PC-3 (cell line): ENCODE data around the gene CHST8. TPM values are rescaled to one million over a fixed set of nuclear protein-coding genes. Genes with fewer than 3 reads are reported as not detected.

ENCODE experiments used
- ATAC-seq: fragments of 200-7000 bp; cut with Tn5 transposase; 2 replicates; pipeline ENCODE4 v1.9.1; 2020; ENCODE audit warnings: mild to moderate bottlenecking, moderate library complexity
- BruUV-seq: library from RNA; stranded (reverse); fragments of 400-500 nt; replicated peaks from 2 replicates; lab custom pipeline; 2021; lab: Mats Ljungman, UMichigan
- CTCF ChIA-PET: fragments of 300-600 bp; sonication (Branson Sonifier 250); formaldehyde crosslinking; loops from one replicate; lab custom pipeline; 2022; ENCODE audit warnings: antibody characterized with exemption; lab: Charles Lee
- POLR2A ChIA-PET: fragments of 300-600 bp; sonication (Branson Sonifier 250); formaldehyde crosslinking; loops from one replicate; lab custom pipeline; 2022; ENCODE audit warnings: antibody characterized with exemption; ENCODE audit not compliant: unreplicated experiment; lab: Charles Lee
- DNase-seq: peaks from one replicate; pipeline ENCODE4 v3.0.0-alpha.2; 2015
- H2AFZ ChIP-seq: fragments of 300-600 bp; sonication (generic); 2 replicates; pipeline ENCODE4 v1.6.0; 2016; ENCODE audit warnings: antibody characterized with exemption, low read length
- H3F3A ChIP-seq: fragments of 300-600 bp; sonication (generic); one replicate; pipeline ENCODE4 v1.6.0; 2017; ENCODE audit warnings: antibody characterized with exemption, low read length, control low read depth, mild to moderate bottlenecking; ENCODE audit not compliant: unreplicated experiment
- H3K27ac ChIP-seq: fragments of 300-600 bp; sonication (generic); 2 replicates; pipeline ENCODE4 v1.5.1; 2016; ENCODE audit warnings: mild to moderate bottlenecking, low read length
- H3K27me3 ChIP-seq: fragments of 300-600 bp; sonication (generic); 2 replicates; pipeline ENCODE4 v1.6.1; 2016; ENCODE audit warnings: low read length, mixed read lengths
- H3K36me3 ChIP-seq: fragments of 300-600 bp; sonication (generic); 2 replicates; pipeline ENCODE4 v1.6.1; 2016; ENCODE audit warnings: low read depth, mixed run types, low read length, mixed read lengths
- H3K4me1 ChIP-seq: fragments of 300-600 bp; sonication (generic); 2 replicates; pipeline ENCODE4 v1.5.1; 2016; ENCODE audit warnings: low read length; ENCODE audit not compliant: insufficient read depth
- H3K4me2 ChIP-seq: fragments of 300-600 bp; sonication (generic); 2 replicates; pipeline ENCODE4 v1.6.0; 2016; ENCODE audit warnings: low read length
- H3K4me3 ChIP-seq: fragments of 300-600 bp; sonication (generic); 2 replicates; pipeline ENCODE4 v1.5.1; 2016; ENCODE audit warnings: mild to moderate bottlenecking, low read length, mixed read lengths
- H3K79me2 ChIP-seq: fragments of 300-600 bp; sonication (generic); 2 replicates; pipeline ENCODE4 v1.6.1; 2017; ENCODE audit warnings: low read length, mixed read lengths
- H3K9ac ChIP-seq: fragments of 300-600 bp; sonication (generic); 2 replicates; pipeline ENCODE4 v1.6.0; 2016; ENCODE audit warnings: mild to moderate bottlenecking, low read length
- H3K9me2 ChIP-seq: fragments of 300-600 bp; sonication (generic); replicated peaks from 2 replicates; pipeline ENCODE4 v1.6.1; 2016; ENCODE audit warnings: mixed run types, low read length, mixed read lengths
- H3K9me3 ChIP-seq: fragments of 300-600 bp; sonication (generic); 2 replicates; pipeline ENCODE4 v1.6.1; 2016; ENCODE audit warnings: low read length, mixed read lengths
- H4K20me1 ChIP-seq: fragments of 300-600 bp; sonication (generic); 2 replicates; pipeline ENCODE4 v1.6.1; 2016; ENCODE audit warnings: low read length, mixed read lengths
- EZH2 ChIP-seq: fragments of 300-600 bp; sonication (generic); IDR thresholded peaks from one replicate; pipeline ENCODE4 v1.6.1; 2017; ENCODE audit warnings: antibody characterized with exemption, mild to moderate bottlenecking, low read length; ENCODE audit not compliant: unreplicated experiment
- EZH2phosphoT487 ChIP-seq: fragments of 300-600 bp; sonication (generic); IDR thresholded peaks from 2 replicates; pipeline ENCODE4 v1.6.1; 2018; ENCODE audit warnings: mild to moderate bottlenecking, antibody characterized with exemption, low read length, borderline replicate concordance
- intact Hi-C: fragments of 100-400 bp; cut with micrococcal nuclease; formaldehyde crosslinking; loops from 2 replicates; pipeline ENCODE4 v1.9.0; 2023
- total RNA-seq: library from RNA; depleted of rRNA; stranded (reverse); fragments of >200 nt; gene quantifications from 2 replicates; pipeline ENCODE4 v1.2.3, GENCODE V29; 2014
- TF ChIP-seq, protein P1 (sequence below): fragments of 300-600 bp; sonication (generic); conservative IDR thresholded peaks from 2 replicates; pipeline ENCODE4 v1.5.1; 2017; ENCODE audit warnings: antibody characterized with exemption, low read depth, mild to moderate bottlenecking, low read length

Gene CHST8
- total RNA-seq, 1 experiment from 2014 or later: 0.36 TPM

DNA sequence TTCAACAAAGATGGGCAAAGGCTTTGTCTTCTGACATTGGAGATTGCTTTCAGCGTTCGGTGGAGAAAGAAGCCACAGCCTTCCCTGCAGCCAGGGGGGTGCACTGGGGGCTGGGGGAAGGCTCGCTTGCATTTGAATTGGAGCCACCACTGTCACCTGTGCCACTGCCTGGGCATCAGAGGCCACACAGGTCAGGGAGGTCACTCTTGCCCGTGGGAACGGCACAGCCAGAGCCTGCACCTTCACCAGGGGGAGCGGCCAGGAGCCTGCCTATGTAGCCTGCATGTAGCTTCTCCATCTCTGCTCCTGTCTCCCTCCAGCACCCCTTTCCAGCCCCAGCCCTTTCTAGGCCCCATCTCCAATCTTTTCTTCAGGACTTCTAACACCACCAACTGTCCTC, 131.2 kb downstream of the CHST8 start:
- intact Hi-C loops: no loop called here
- Histone ChIP-seq H3K27me3 (peaks cover 14% of the 10 kb centered on the region), H3K36me3 (no peaks in the 10 kb centered on the region), H4K20me1 (no peaks in the 10 kb centered on the region), H3K27ac (no peak overlapping the region), H3K79me2 (no peaks in the 10 kb centered on the region), H3F3A (no peaks in the 10 kb centered on the region), H3K4me2 (no peak overlapping the region), H3K9me3 (no peaks in the 10 kb centered on the region), H3K4me1 (no peaks in the 10 kb centered on the region), H3K9ac (no peak overlapping the region), H3K9me2 (no peaks in the 10 kb centered on the region), H2AFZ (no peak overlapping the region), H3K4me3 (no peak overlapping the region)
- BruUV-seq: no TSS peak
- TF ChIP-seq EZH2phosphoT487 (no peak), EZH2 (no peak)
- TF ChIP-seq, protein P1, sequence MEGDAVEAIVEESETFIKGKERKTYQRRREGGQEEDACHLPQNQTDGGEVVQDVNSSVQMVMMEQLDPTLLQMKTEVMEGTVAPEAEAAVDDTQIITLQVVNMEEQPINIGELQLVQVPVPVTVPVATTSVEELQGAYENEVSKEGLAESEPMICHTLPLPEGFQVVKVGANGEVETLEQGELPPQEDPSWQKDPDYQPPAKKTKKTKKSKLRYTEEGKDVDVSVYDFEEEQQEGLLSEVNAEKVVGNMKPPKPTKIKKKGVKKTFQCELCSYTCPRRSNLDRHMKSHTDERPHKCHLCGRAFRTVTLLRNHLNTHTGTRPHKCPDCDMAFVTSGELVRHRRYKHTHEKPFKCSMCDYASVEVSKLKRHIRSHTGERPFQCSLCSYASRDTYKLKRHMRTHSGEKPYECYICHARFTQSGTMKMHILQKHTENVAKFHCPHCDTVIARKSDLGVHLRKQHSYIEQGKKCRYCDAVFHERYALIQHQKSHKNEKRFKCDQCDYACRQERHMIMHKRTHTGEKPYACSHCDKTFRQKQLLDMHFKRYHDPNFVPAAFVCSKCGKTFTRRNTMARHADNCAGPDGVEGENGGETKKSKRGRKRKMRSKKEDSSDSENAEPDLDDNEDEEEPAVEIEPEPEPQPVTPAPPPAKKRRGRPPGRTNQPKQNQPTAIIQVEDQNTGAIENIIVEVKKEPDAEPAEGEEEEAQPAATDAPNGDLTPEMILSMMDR: no peak
- ChIA-PET CTCF (no interaction called here), POLR2A (no interaction called here)
- DNase-seq: no peak
- ATAC-seq: no peak

- no peaks in the 10 kb centered on the region for H4K20me1 ChIP-seq
- TF ChIP-seq EZH2phosphoT487: no peak
- TF ChIP-seq, protein P1: no peak
- no peak for TF ChIP-seq EZH2
- ChIA-PET POLR2A (no interaction called here), CTCF (no interaction called here)
- H3K27ac ChIP-seq: no peak overlapping the region
- H3K9me2 ChIP-seq: no peaks in the 10 kb centered on the region
- H3F3A ChIP-seq: no peaks in the 10 kb centered on the region
- ATAC-seq (no peak), DNase-seq (no peak)
- intact Hi-C loops: no loop called here
- H3K9me3 ChIP-seq: no peaks in the 10 kb centered on the region
- BruUV-seq: no TSS peak
- no peaks in the 10 kb centered on the region for H3K36me3 ChIP-seq
- H3K79me2 ChIP-seq: no peaks in the 10 kb centered on the region
- no peak overlapping the region for H3K9ac ChIP-seq
- no peak overlapping the region for H2AFZ ChIP-seq
- no peak overlapping the region for H3K4me3 ChIP-seq
- H3K4me2 ChIP-seq: no peak overlapping the region
- no peaks in the 10 kb centered on the region for H3K4me1 ChIP-seq
- H3K27me3 ChIP-seq: peaks cover 12% of the 10 kb centered on the region; the same call in 1 of the 2 replicates
Measured at GRCh38 chr19:33754361-33754760, 132.6 kb downstream of the CHST8 start.

DNA sequence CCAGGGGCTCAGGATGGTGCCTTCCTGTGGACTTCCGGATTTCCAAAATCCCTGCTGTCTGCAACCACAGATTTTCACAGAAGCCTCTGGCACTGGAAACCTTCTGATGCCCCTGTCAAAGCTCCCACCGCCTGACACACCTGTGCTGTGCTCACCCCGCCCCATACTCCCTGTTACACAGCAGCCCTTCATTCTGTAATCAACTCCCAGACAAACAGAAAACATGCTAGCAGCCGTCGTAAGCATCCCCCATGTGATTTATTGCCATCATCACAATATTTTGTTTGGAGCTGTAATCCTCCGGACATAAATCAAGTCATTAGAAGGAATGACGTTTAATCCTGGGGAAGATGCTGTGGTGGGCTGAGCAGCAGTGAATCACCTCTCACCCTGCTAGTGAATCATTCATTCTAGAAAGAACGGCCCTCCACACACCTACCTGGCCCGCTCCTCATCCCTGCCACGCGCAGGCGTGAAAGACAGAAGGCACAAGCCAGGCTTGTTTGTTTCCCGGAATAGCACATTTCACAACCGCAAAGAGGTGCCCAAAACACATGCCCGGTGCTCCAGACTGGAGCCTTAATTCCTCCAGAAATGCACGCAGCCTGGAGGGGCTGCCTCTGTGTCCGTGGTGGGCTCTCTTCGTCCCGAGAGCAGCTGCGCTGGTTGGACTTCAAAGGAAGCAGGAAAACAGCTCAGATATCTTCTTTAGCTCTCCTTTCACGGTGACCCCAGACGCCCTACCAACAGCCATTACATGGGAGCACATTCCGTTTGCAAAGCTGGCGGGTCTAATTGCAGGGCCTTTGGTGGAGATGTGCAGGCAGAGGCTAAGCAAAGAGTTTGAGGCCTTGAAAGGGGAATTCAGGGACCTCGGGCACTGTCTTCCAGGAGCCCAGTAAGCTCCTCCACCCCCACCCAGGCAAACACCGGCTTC, 133.6 kb downstream of the CHST8 start:
- no peaks in the 10 kb centered on the region for H3K9me3 ChIP-seq
- TF ChIP-seq, protein P1: no peak
- TF ChIP-seq EZH2 (no peak), EZH2phosphoT487 (no peak)
- H3K27me3 ChIP-seq: peaks cover 12% of the 10 kb centered on the region; the same call in 1 of the 2 replicates
- H3K36me3 ChIP-seq: no peaks in the 10 kb centered on the region
- ATAC-seq (no peak), DNase-seq (no peak)
- H3K4me3 ChIP-seq: no peak overlapping the region
- H4K20me1 ChIP-seq: no peaks in the 10 kb centered on the region
- H3K4me1 ChIP-seq: no peaks in the 10 kb centered on the region
- H3K9ac ChIP-seq: no peak overlapping the region
- no peaks in the 10 kb centered on the region for H3K79me2 ChIP-seq
- BruUV-seq: no TSS peak
- ChIA-PET CTCF (no interaction called here), POLR2A (no interaction called here)
- H3K27ac ChIP-seq: no peak overlapping the region
- intact Hi-C loops: no loop called here
- no peaks in the 10 kb centered on the region for H3F3A ChIP-seq
- H3K4me2 ChIP-seq: no peak overlapping the region
- H2AFZ ChIP-seq: no peak overlapping the region
- no peaks in the 10 kb centered on the region for H3K9me2 ChIP-seq
